Activated naive CD4-positive, alpha-beta T cell treated with anti-CD3 and anti-CD28 coated beads for 36 hours (primary cell): Measurements from ENCODE around the gene P2RX6. TPM values are rescaled to one million over a fixed set of nuclear protein-coding genes. Genes with fewer than 3 reads are reported as not detected.

Experiments
- CTCF ChIA-PET: fragments of 350-600 bp; sonication (Branson Sonifier 250); formaldehyde crosslinking; loops from one replicate; lab custom pipeline; 2021; ENCODE audit warnings: antibody characterized with exemption; lab: Charles Lee
- DNase-seq: peaks from one replicate; pipeline ENCODE4 v3.0.0-alpha.2; 2020
- H3K27ac Mint-ChIP-seq: one replicate; pipeline ENCODE4 v1.8.0; 2021; ENCODE audit warnings: mild to moderate bottlenecking, mixed read lengths
- H3K27me3 Mint-ChIP-seq: one replicate; pipeline ENCODE4 v1.8.0; 2021; ENCODE audit warnings: low read depth, mixed read lengths
- H3K36me3 Mint-ChIP-seq: one replicate; pipeline ENCODE4 v1.8.0; 2021; ENCODE audit warnings: low read depth, mixed read lengths
- H3K4me1 Mint-ChIP-seq: one replicate; pipeline ENCODE4 v1.8.0; 2021; ENCODE audit warnings: low read depth, mixed read lengths
- H3K4me3 Mint-ChIP-seq: one replicate; pipeline ENCODE4 v1.8.0; 2021; ENCODE audit warnings: mild to moderate bottlenecking, moderate library complexity, mixed read lengths
- H3K9me3 Mint-ChIP-seq: one replicate; pipeline ENCODE4 v1.8.0; 2021; ENCODE audit warnings: mixed read lengths
- intact Hi-C: fragments of 100-400 bp; cut with micrococcal nuclease; formaldehyde crosslinking; loops from one replicate; pipeline ENCODE4 v1.15.1; 2023
- microRNA-seq: library from miRNA; unstranded; fragments of <30 nt; microRNA quantifications from one replicate; pipeline ENCODE4 v1.2.0, GENCODE V29; 2022; ENCODE audit warnings: borderline microRNAs expressed, borderline replicate concordance
- total RNA-seq, 2 experiments: library from RNA; stranded (reverse); gene quantifications; one replicate each; pipeline ENCODE4 v1.2.3, GENCODE V29; 2021

P2RX6 gene
- total RNA-seq, 2 experiments from 2014 or later, result 0.12 TPM; not detected in 1

GRCh38 chr22:21076912-21077625, 62.1 kb downstream of the P2RX6 start:
- CTCF ChIA-PET, result no interaction called here
- Mint-ChIP-seq H3K4me3 (no peak overlapping the region), H3K4me1 (no peaks in the 10 kb centered on the region), H3K9me3 (no peaks in the 10 kb centered on the region), H3K36me3 (no peaks in the 10 kb centered on the region), H3K27me3 (no peaks in the 10 kb centered on the region), H3K27ac (no peak overlapping the region)
- no peak for DNase-seq
- intact Hi-C loops, result no loop called here

Small RNAs within 50 kb of the gene (microRNA-seq; reads per million reads assigned to microRNA genes)
- gene MIR649, result not detected

Other genes starting within 250 kb of the P2RX6 start
- gene SERPIND1, start 241.1 kb upstream of the P2RX6 start, total RNA-seq, result not detected
- gene PI4KA, start 156.4 kb upstream of the P2RX6 start, total RNA-seq, result 10 to 100 TPM; 55.0 to 63.7 TPM
- 10 to 100 TPM; 22.1 to 24.2 TPM for gene SNAP29, start 156.2 kb upstream of the P2RX6 start, total RNA-seq
- gene CRKL, start 97.8 kb upstream of the P2RX6 start, total RNA-seq, result 10 to 100 TPM; 60.5 to 62.2 TPM
- under 1 TPM; 0.07 to 0.10 TPM for gene AIFM3, start 47.9 kb upstream of the P2RX6 start, total RNA-seq
- gene LZTR1, start 32.9 kb upstream of the P2RX6 start, total RNA-seq, result 10 to 100 TPM; 23.1 to 27.4 TPM
- 10 to 100 TPM; 20.4 to 21.2 TPM for gene THAP7, start 13.0 kb upstream of the P2RX6 start, total RNA-seq
- gene SLC7A4, start 17.4 kb downstream of the P2RX6 start, total RNA-seq, result not detected
- gene LRRC74B, start 30.8 kb downstream of the P2RX6 start, total RNA-seq, result not detected